HEK293 (cell line): ENCODE results near the gene TSHR.

Experiments used
- CTCF ChIA-PET: fragments of 350-600 bp; formaldehyde crosslinking; extraction: SDS; loops from one replicate; lab custom pipeline; 2021; ENCODE audit warnings: antibody characterized with exemption; lab: Yijun Ruan, JAX
- POLR2A ChIA-PET: fragments of 300-600 bp; formaldehyde crosslinking; extraction: SDS; loops from one replicate; lab custom pipeline; 2020; ENCODE audit warnings: antibody characterized with exemption, inconsistent platforms; lab: Yijun Ruan, JAX
- H3K27ac ChIP-seq: fragments of 200-500 bp; sonication (Bioruptor generic); 2 replicates; pipeline ENCODE4 v1.5.1; 2014; ENCODE audit warnings: low read depth, low read length, control low read depth, inconsistent platforms; ENCODE audit errors: extremely low read depth
- H3K36me3 ChIP-seq, 2 experiments: fragments of 200-500 bp in 1 of 2; sonication (Bioruptor generic) in 1 of 2; 1 replicate in 1 of 2; 2 replicates in 1 of 2; pipeline ENCODE4 v1.5.1; 2014 to 2017; ENCODE audit warnings: inconsistent platforms in 2 of 2, low read length in 2 of 2; ENCODE audit not compliant: control insufficient read depth in 2 of 2, insufficient read depth in 1 of 2
- H3K4me1 ChIP-seq: fragments of 200-500 bp; sonication (Bioruptor generic); 2 replicates; pipeline ENCODE4 v1.5.1; 2014; ENCODE audit warnings: mild to moderate bottlenecking, low read length, inconsistent platforms; ENCODE audit not compliant: control insufficient read depth, insufficient read depth
- H3K4me3 ChIP-seq: 2 replicates; pipeline ENCODE4 v1.5.1; 2011; ENCODE audit warnings: low read depth, mild to moderate bottlenecking, control low read depth, low read length, moderate library complexity
- H3K9me3 ChIP-seq: fragments of 200-500 bp; sonication (Bioruptor generic); 2 replicates; pipeline ENCODE4 v1.5.1; 2014; ENCODE audit warnings: low read depth, low read length, inconsistent platforms; ENCODE audit not compliant: control insufficient read depth, insufficient read depth
- GFI1B ChIP-seq: fragments of 450-650 bp; formaldehyde crosslinking; IDR thresholded peaks from 2 replicates; pipeline ENCODE4 v1.5.1; 2016; ENCODE audit warnings: missing biosample characterization, missing genetic modification characterization
- KLF7 ChIP-seq: fragments of 450-650 bp; formaldehyde crosslinking; IDR thresholded peaks from 2 replicates; pipeline ENCODE4 v1.5.1; 2016; ENCODE audit warnings: missing biosample characterization, missing genetic modification characterization, borderline replicate concordance
- PATZ1 ChIP-seq: fragments of 450-650 bp; formaldehyde crosslinking; IDR thresholded peaks from 2 replicates; pipeline ENCODE4 v1.5.1; 2016; ENCODE audit warnings: missing biosample characterization, missing genetic modification characterization
- PRDM4 ChIP-seq: fragments of 450-650 bp; formaldehyde crosslinking; IDR thresholded peaks from 2 replicates; pipeline ENCODE4 v1.5.1; 2017; ENCODE audit warnings: missing biosample characterization, missing genetic modification characterization
- ZNF138 ChIP-seq: fragments of 450-650 bp; formaldehyde crosslinking; IDR thresholded peaks from 2 replicates; pipeline ENCODE4 v1.5.1; 2016; ENCODE audit warnings: missing biosample characterization, missing genetic modification characterization, borderline replicate concordance
- ZNF621 ChIP-seq: fragments of 450-650 bp; formaldehyde crosslinking; IDR thresholded peaks from 2 replicates; pipeline ENCODE4 v1.5.1; 2017; ENCODE audit warnings: missing biosample characterization, missing genetic modification characterization
- ZNF701 ChIP-seq: fragments of 450-650 bp; formaldehyde crosslinking; IDR thresholded peaks from 2 replicates; pipeline ENCODE4 v1.5.1; 2016; ENCODE audit warnings: missing biosample characterization, missing genetic modification characterization
- ZNF747 ChIP-seq: fragments of 450-650 bp; formaldehyde crosslinking; IDR thresholded peaks from 2 replicates; pipeline ENCODE4 v1.5.1; 2016; ENCODE audit warnings: missing biosample characterization, missing genetic modification characterization
- ZNF785 ChIP-seq: fragments of 450-650 bp; formaldehyde crosslinking; IDR thresholded peaks from 2 replicates; pipeline ENCODE4 v1.5.1; 2016; ENCODE audit warnings: missing biosample characterization, missing genetic modification characterization
- ZNF843 ChIP-seq: fragments of 450-650 bp; formaldehyde crosslinking; IDR thresholded peaks from 2 replicates; pipeline ENCODE4 v1.5.1; 2016; ENCODE audit warnings: missing biosample characterization, missing genetic modification characterization
- TF ChIP-seq, protein P1 (sequence below): fragments of 450-650 bp; formaldehyde crosslinking; IDR thresholded peaks from 2 replicates; pipeline ENCODE4 v1.5.1; 2016; ENCODE audit warnings: missing biosample characterization, missing genetic modification characterization, low read depth
- TF ChIP-seq, protein P2 (sequence below): fragments of 450-650 bp; formaldehyde crosslinking; IDR thresholded peaks from 2 replicates; pipeline ENCODE4 v1.5.1; 2017; ENCODE audit warnings: missing biosample characterization, missing genetic modification characterization
- TF ChIP-seq, protein P3 (sequence below): fragments of 450-650 bp; formaldehyde crosslinking; IDR thresholded peaks from 2 replicates; pipeline ENCODE4 v1.5.1; 2017; ENCODE audit warnings: missing biosample characterization, missing genetic modification characterization
- TF ChIP-seq, protein P4 (sequence below): fragments of 450-650 bp; formaldehyde crosslinking; IDR thresholded peaks from 2 replicates; pipeline ENCODE4 v1.5.1; 2017; ENCODE audit warnings: missing biosample characterization, missing genetic modification characterization

Gene TSHR

DNA sequence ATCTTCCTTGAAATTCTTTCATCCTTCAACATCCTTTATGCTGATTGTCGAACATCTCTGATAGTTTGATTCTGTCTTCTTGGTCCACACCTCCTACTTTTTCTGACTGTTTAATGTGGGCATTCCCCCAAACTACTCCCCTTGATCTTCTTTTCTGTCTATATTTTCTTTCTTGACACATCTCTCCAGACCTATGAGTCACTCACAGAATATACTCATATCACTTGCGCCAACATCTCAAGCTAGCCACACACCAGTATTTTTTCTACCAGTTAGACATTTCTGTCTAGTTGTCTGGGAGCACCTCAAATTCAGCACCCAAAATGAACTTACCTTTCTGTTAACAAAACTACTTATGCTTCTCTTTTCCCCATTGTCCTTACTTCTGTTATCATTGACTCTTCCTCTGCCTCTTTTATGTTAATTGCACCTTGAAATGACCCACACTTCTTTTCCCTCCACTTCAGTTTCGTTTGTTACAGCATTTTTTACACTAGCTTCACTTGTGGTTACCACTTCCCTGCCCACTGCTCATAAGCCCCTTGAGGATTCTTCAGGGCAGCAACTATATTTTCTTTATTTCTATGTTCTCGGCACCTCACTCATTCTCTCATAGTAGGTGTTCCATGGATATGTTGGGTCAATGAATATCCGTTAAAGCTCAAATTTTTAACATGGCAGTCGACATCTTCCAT is 33.5 kb downstream of the TSHR start (continued):
- TF ChIP-seq, protein P1, sequence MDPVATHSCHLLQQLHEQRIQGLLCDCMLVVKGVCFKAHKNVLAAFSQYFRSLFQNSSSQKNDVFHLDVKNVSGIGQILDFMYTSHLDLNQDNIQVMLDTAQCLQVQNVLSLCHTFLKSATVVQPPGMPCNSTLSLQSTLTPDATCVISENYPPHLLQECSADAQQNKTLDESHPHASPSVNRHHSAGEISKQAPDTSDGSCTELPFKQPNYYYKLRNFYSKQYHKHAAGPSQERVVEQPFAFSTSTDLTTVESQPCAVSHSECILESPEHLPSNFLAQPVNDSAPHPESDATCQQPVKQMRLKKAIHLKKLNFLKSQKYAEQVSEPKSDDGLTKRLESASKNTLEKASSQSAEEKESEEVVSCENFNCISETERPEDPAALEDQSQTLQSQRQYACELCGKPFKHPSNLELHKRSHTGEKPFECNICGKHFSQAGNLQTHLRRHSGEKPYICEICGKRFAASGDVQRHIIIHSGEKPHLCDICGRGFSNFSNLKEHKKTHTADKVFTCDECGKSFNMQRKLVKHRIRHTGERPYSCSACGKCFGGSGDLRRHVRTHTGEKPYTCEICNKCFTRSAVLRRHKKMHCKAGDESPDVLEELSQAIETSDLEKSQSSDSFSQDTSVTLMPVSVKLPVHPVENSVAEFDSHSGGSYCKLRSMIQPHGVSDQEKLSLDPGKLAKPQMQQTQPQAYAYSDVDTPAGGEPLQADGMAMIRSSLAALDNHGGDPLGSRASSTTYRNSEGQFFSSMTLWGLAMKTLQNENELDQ (tag by site-specific recombination): no peak
- TF ChIP-seq ZNF843 (tag by site-specific recombination): no peak
- TF ChIP-seq ZNF621: no peak
- no peak for TF ChIP-seq ZNF138 (tag by site-specific recombination)
- TF ChIP-seq, protein P2, sequence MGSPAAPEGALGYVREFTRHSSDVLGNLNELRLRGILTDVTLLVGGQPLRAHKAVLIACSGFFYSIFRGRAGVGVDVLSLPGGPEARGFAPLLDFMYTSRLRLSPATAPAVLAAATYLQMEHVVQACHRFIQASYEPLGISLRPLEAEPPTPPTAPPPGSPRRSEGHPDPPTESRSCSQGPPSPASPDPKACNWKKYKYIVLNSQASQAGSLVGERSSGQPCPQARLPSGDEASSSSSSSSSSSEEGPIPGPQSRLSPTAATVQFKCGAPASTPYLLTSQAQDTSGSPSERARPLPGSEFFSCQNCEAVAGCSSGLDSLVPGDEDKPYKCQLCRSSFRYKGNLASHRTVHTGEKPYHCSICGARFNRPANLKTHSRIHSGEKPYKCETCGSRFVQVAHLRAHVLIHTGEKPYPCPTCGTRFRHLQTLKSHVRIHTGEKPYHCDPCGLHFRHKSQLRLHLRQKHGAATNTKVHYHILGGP (tag by site-specific recombination): no peak
- no peak for TF ChIP-seq ZNF701 (tag by site-specific recombination)

GRCh38 chr14:80992580-80992979 is 37.2 kb downstream of the TSHR start:
- POLR2A ChIA-PET: no interaction called here
- Histone ChIP-seq H3K27ac (no peak overlapping the region), H3K36me3 (no peaks in the 10 kb centered on the region), H3K4me3 (no peak overlapping the region), H3K9me3 (no peaks in the 10 kb centered on the region), H3K4me1 (no peaks in the 10 kb centered on the region)
- no peak for TF ChIP-seq PATZ1
- no peak for TF ChIP-seq PRDM4 (tag by site-specific recombination)
- no peak for TF ChIP-seq ZNF785 (tag by site-specific recombination)
- no peak for TF ChIP-seq KLF7
- TF ChIP-seq GFI1B (tag by site-specific recombination): no peak
- no peak for TF ChIP-seq ZNF747 (tag by site-specific recombination)
- TF ChIP-seq, protein P3, sequence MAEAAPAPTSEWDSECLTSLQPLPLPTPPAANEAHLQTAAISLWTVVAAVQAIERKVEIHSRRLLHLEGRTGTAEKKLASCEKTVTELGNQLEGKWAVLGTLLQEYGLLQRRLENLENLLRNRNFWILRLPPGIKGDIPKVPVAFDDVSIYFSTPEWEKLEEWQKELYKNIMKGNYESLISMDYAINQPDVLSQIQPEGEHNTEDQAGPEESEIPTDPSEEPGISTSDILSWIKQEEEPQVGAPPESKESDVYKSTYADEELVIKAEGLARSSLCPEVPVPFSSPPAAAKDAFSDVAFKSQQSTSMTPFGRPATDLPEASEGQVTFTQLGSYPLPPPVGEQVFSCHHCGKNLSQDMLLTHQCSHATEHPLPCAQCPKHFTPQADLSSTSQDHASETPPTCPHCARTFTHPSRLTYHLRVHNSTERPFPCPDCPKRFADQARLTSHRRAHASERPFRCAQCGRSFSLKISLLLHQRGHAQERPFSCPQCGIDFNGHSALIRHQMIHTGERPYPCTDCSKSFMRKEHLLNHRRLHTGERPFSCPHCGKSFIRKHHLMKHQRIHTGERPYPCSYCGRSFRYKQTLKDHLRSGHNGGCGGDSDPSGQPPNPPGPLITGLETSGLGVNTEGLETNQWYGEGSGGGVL (tag by site-specific recombination): no peak
- TF ChIP-seq, protein P4, sequence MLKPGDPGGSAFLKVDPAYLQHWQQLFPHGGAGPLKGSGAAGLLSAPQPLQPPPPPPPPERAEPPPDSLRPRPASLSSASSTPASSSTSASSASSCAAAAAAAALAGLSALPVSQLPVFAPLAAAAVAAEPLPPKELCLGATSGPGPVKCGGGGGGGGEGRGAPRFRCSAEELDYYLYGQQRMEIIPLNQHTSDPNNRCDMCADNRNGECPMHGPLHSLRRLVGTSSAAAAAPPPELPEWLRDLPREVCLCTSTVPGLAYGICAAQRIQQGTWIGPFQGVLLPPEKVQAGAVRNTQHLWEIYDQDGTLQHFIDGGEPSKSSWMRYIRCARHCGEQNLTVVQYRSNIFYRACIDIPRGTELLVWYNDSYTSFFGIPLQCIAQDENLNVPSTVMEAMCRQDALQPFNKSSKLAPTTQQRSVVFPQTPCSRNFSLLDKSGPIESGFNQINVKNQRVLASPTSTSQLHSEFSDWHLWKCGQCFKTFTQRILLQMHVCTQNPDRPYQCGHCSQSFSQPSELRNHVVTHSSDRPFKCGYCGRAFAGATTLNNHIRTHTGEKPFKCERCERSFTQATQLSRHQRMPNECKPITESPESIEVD (tag by site-specific recombination): no peak
- CTCF ChIA-PET: interaction anchor here (1.0 kb wide), 1 partner anchor 174 kb away, joined by 3 read pairs; no protein-coding TSS in a partner anchor
